CD14-positive monocyte (primary cell): Measurements from ENCODE around the gene KCNMB1. TPM values are rescaled to one million over a fixed set of nuclear protein-coding genes. Genes with fewer than 3 reads are reported as not detected.

Experiments used
- DNase-seq, 3 donors: peaks; one replicate each; pipeline ENCODE4 v3.0.0-alpha.2; 2011 to 2022
- H2AFZ ChIP-seq: 2 replicates; pipeline ENCODE4 v1.6.0; 2012; ENCODE audit warnings: mild to moderate bottlenecking, low read depth, low read length, inconsistent platforms; ENCODE audit not compliant: insufficient read depth, poor library complexity, severe bottlenecking
- H3K27ac ChIP-seq, 2 donors: 1 replicate in 1 of 2; 2 replicates in 1 of 2; pipeline ENCODE4 v1.5.1; 2012 to 2013; ENCODE audit warnings: low read length in 2 of 2, control low read depth in 1 of 2, inconsistent platforms in 1 of 2, low read depth in 1 of 2, mild to moderate bottlenecking in 1 of 2
- H3K27me3 ChIP-seq, 2 donors: one replicate each; pipeline versions ENCODE4 v1.6.0 to v1.6.1; 2011 to 2013; ENCODE audit warnings: low read length in 2 of 2; ENCODE audit not compliant: control insufficient read depth in 2 of 2, insufficient read depth in 2 of 2
- H3K36me3 ChIP-seq, 2 donors: replicated peaks in 1 of 2; 1 replicate in 1 of 2; 2 replicates in 1 of 2; pipeline versions ENCODE4 v1.5.1 to v1.6.1; 2012 to 2013; ENCODE audit warnings: low read length in 2 of 2, control low read depth in 1 of 2, inconsistent platforms in 1 of 2, mild to moderate bottlenecking in 1 of 2; ENCODE audit not compliant: insufficient read depth in 2 of 2, control insufficient read depth in 1 of 2
- H3K4me1 ChIP-seq, 2 donors: 1 replicate in 1 of 2; 2 replicates in 1 of 2; pipeline versions ENCODE4 v1.5.1 to v1.6.1; 2012 to 2013; ENCODE audit warnings: low read length in 2 of 2, control low read depth in 1 of 2, inconsistent platforms in 1 of 2, mild to moderate bottlenecking in 1 of 2, moderate library complexity in 1 of 2; ENCODE audit not compliant: insufficient read depth in 2 of 2, control insufficient read depth in 1 of 2
- H3K4me2 ChIP-seq: replicated peaks from 2 replicates; pipeline ENCODE3; 2012; ENCODE audit warnings: low read length, moderate library complexity, mild to moderate bottlenecking; ENCODE audit not compliant: poor library complexity, severe bottlenecking; ENCODE audit errors: extremely low read depth
- H3K4me3 ChIP-seq, 3 experiments: fragments of 200-600 bp in 1 of 3; sonication (generic) in 1 of 3; replicated peaks in 1 of 3; 1 replicate in 2 of 3; 2 replicates in 1 of 3; pipeline ENCODE4 v1.5.1; 2011 to 2013; ENCODE audit warnings: low read length in 3 of 3, mild to moderate bottlenecking in 3 of 3, control low read depth in 2 of 3, low read depth in 2 of 3, inconsistent platforms in 1 of 3, moderate library complexity in 1 of 3
- H3K79me2 ChIP-seq: 2 replicates; pipeline ENCODE4 v1.6.0; 2012; ENCODE audit warnings: mild to moderate bottlenecking, control low read depth, inconsistent platforms, low read length, moderate library complexity; ENCODE audit not compliant: insufficient read depth
- H3K9ac ChIP-seq: 2 replicates; pipeline ENCODE4 v1.6.0; 2017; ENCODE audit warnings: low read length, mild to moderate bottlenecking; ENCODE audit not compliant: insufficient read depth, poor library complexity, severe bottlenecking
- H3K9me3 ChIP-seq, 2 donors: replicated peaks in 1 of 2; 1 replicate in 1 of 2; 2 replicates in 1 of 2; pipeline versions ENCODE4 v1.5.1 to v1.6.1; 2012 to 2013; ENCODE audit warnings: low read length in 2 of 2, control low read depth in 1 of 2; ENCODE audit not compliant: control insufficient read depth in 1 of 2, insufficient read depth in 1 of 2
- H4K20me1 ChIP-seq: 2 replicates; pipeline ENCODE4 v1.6.0; 2012; ENCODE audit warnings: mild to moderate bottlenecking, low read length, control low read depth, moderate library complexity; ENCODE audit not compliant: insufficient read depth
- H3K27ac Mint-ChIP-seq, 7 donors: one replicate each; pipeline ENCODE4 v1.8.0; 2020; ENCODE audit warnings: mild to moderate bottlenecking in 7 of 7, mixed read lengths in 7 of 7, moderate library complexity in 6 of 7, inconsistent platforms in 2 of 7
- H3K27me3 Mint-ChIP-seq, 3 donors: one replicate each; pipeline ENCODE4 v1.8.0; 2021 to 2022; ENCODE audit warnings: low read depth in 3 of 3, mild to moderate bottlenecking in 3 of 3, mixed read lengths in 3 of 3, moderate library complexity in 3 of 3, inconsistent platforms in 1 of 3
- H3K36me3 Mint-ChIP-seq, 2 donors: one replicate each; pipeline ENCODE4 v1.8.0; 2020; ENCODE audit warnings: mixed read lengths in 2 of 2, inconsistent platforms in 1 of 2, mild to moderate bottlenecking in 1 of 2
- H3K4me1 Mint-ChIP-seq: one replicate; pipeline ENCODE4 v1.8.0; 2020; ENCODE audit warnings: mild to moderate bottlenecking, mixed read lengths
- H3K4me3 Mint-ChIP-seq, 2 donors: one replicate each; pipeline ENCODE4 v1.8.0; 2020; ENCODE audit warnings: mild to moderate bottlenecking in 2 of 2, mixed read lengths in 2 of 2, moderate library complexity in 1 of 2
- H3K9me3 Mint-ChIP-seq, 7 donors: one replicate each; pipeline ENCODE4 v1.8.0; 2020 to 2022; ENCODE audit warnings: mixed read lengths in 7 of 7, mild to moderate bottlenecking in 6 of 7, moderate library complexity in 6 of 7, inconsistent platforms in 2 of 7
- WGBS: methylation state at CpG from one replicate; pipeline ENCODE4 v1.1.5; 2013; ENCODE audit warnings: missing lambda C conversion rate; ENCODE audit not compliant: insufficient coverage; 5-methylcytosine and 5-hydroxymethylcytosine counted together
- intact Hi-C, 2 donors: fragments of 100-400 bp; cut with micrococcal nuclease; formaldehyde crosslinking; loops; one replicate each; pipeline versions ENCODE4 v1.15.0 to v1.15.1; 2023
- polyA plus RNA-seq, 3 donors: library from polyadenylated mRNA; depleted of rRNA in 1 of 3; unstranded in 2 of 3; stranded (reverse) in 1 of 3; fragments of 300-500 nt in 2 of 3; fragments of >200 nt in 1 of 3; fragmentation: Illumina TruSeq in 2 of 3; gene quantifications; 1 replicate in 2 of 3; 2 replicates in 1 of 3; pipeline ENCODE4 v1.2.3, GENCODE V29; 2012 to 2021
- TF ChIP-seq, protein P1 (sequence below): fragments of 200-600 bp; IDR thresholded peaks from one replicate; pipeline ENCODE4 v1.8.0; 2022; ENCODE audit warnings: antibody characterized with exemption, mild to moderate bottlenecking

KCNMB1 gene
- polyA plus RNA-seq, 3 donors, result 0.79 to 20.8 (median 1.2) TPM

GRCh38 chr5:170353961-170354360 lies 35.2 kb downstream of the KCNMB1 start:
- Histone ChIP-seq H3K27ac (no peak overlapping the region), H2AFZ (no peak overlapping the region), H3K4me2 (no peak overlapping the region), H4K20me1 (no peaks in the 10 kb centered on the region), H3K4me3 (no peak overlapping the region), H3K9ac (no peak overlapping the region), H3K79me2 (no peaks in the 10 kb centered on the region), H3K4me1 (peaks cover 48 to 57% of the 10 kb centered on the region in 2 donors), H3K27me3 (no peaks in the 10 kb centered on the region), H3K36me3 (no peaks in the 10 kb centered on the region), H3K9me3 (no peaks in the 10 kb centered on the region)
- peaks cover 0 to 3% (median 2%) of the 10 kb centered on the region in 3 donors for H3K27me3 Mint-ChIP-seq
- TF ChIP-seq, protein P1, sequence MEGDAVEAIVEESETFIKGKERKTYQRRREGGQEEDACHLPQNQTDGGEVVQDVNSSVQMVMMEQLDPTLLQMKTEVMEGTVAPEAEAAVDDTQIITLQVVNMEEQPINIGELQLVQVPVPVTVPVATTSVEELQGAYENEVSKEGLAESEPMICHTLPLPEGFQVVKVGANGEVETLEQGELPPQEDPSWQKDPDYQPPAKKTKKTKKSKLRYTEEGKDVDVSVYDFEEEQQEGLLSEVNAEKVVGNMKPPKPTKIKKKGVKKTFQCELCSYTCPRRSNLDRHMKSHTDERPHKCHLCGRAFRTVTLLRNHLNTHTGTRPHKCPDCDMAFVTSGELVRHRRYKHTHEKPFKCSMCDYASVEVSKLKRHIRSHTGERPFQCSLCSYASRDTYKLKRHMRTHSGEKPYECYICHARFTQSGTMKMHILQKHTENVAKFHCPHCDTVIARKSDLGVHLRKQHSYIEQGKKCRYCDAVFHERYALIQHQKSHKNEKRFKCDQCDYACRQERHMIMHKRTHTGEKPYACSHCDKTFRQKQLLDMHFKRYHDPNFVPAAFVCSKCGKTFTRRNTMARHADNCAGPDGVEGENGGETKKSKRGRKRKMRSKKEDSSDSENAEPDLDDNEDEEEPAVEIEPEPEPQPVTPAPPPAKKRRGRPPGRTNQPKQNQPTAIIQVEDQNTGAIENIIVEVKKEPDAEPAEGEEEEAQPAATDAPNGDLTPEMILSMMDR, result no peak
- peaks cover 0 to 1% (median 0%) of the 10 kb centered on the region in 7 donors for H3K9me3 Mint-ChIP-seq
- intact Hi-C loops, result loop anchor here in 1 of 2 donors (5.0 kb wide), 2 partner anchors 33 to 87 kb away; partner anchors contain the start of gene KCNMB1
- H3K36me3 Mint-ChIP-seq, result no peaks in the 10 kb centered on the region
- no peak for DNase-seq
- no peak overlapping the region for H3K4me3 Mint-ChIP-seq
- peaks cover 61% of the 10 kb centered on the region for H3K4me1 Mint-ChIP-seq
- H3K27ac Mint-ChIP-seq, result peak overlapping the region in 3 of 7 donors; percentile 5 to 71 (median 12)
- 91% methylated on average over 9 of the region's 9 CpGs for WGBS

- peak overlapping the region; percentile 74 for H2AFZ ChIP-seq
- Mint-ChIP-seq H3K9me3 (peaks cover 0 to 1% (median 0%) of the 10 kb centered on the region in 7 donors), H3K27me3 (peaks cover 0 to 2% (median 1%) of the 10 kb centered on the region in 3 donors), H3K4me1 (peaks cover 61% of the 10 kb centered on the region), H3K27ac (peak overlapping the region; percentile 30 to 66 (median 43)), H3K36me3 (no peaks in the 10 kb centered on the region), H3K4me3 (peak overlapping the region; percentile 17 to 82)
- no peak overlapping the region for H3K9ac ChIP-seq
- H3K4me1 ChIP-seq, result peaks cover 47 to 49% of the 10 kb centered on the region in 2 donors
- intact Hi-C loops, result loop anchor here in 1 of 2 donors (5.0 kb wide), 2 partner anchors 34 to 86 kb away; partner anchors contain the start of gene KCNMB1
- TF ChIP-seq, protein P1, result no peak
- no peaks in the 10 kb centered on the region for H4K20me1 ChIP-seq
- peak overlapping the region; percentile 39 for H3K4me2 ChIP-seq
- H3K9me3 ChIP-seq, result no peaks in the 10 kb centered on the region
- no peaks in the 10 kb centered on the region for H3K79me2 ChIP-seq
- WGBS, result 31% methylated on average over 9 of the region's 18 CpGs
- H3K27me3 ChIP-seq, result no peaks in the 10 kb centered on the region
- DNase-seq, result no peak
- no peak overlapping the region for H3K27ac ChIP-seq
- peak overlapping the region in 1 of 3 experiments; percentile 33 for H3K4me3 ChIP-seq
- no peaks in the 10 kb centered on the region for H3K36me3 ChIP-seq
Measured at GRCh38 chr5:170353011-170353761, 36.0 kb downstream of the KCNMB1 start.
